Measurements from ENCODE around the gene NAA40. TPM values are rescaled to one million over a fixed set of nuclear protein-coding genes. Genes with fewer than 3 reads are reported as not detected.

Gene NAA40
- total RNA-seq, 1 experiment from 2014 or later: 44.9 TPM

DNA sequence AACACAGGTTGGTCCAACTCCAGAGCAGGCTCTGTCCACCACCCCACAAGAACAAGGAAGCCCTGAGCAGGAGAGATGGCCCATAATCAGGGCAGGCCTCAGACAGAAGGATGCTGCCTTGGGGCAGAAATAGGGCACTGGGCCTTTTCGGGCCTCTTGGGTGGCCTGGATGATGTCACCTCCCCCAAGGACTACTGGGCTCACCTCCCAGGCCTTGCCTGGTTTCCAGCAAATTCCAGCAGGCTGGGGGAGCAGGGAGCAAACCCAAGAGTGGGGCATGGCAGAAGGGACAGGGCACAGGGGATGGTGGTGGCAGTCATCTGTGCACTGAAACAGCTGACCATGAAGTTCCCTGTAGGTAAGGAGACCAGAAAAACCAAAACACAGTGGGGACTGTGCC lies 5.3 kb upstream of the NAA40 start:
- peaks cover 12% of the 10 kb centered on the region for H3K36me3 Mint-ChIP-seq (ENCODE audit: insufficient read depth, unreplicated experiment)
- H3K9me3 Mint-ChIP-seq (ENCODE audit: low read depth, unreplicated experiment): no peaks in the 10 kb centered on the region
- no peak overlapping the region for H3K4me3 Mint-ChIP-seq (ENCODE audit: low read depth, unreplicated experiment)
- intact Hi-C loops (cut with micrococcal nuclease; ENCODE audit: unreplicated experiment): no loop called here
- BruUV-seq (replicated peaks): no TSS peak
- no peak for DNase-seq
- H3K27me3 Mint-ChIP-seq (ENCODE audit: unreplicated experiment): peaks cover 14% of the 10 kb centered on the region
- H3K4me1 Mint-ChIP-seq (ENCODE audit: low read depth, unreplicated experiment): peaks cover 18% of the 10 kb centered on the region
- CTCF ChIA-PET: interaction anchor here (1.1 to 1.7 kb wide), 2 partner anchors 12 to 16 kb away, joined by 3 to 6 read pairs; partner anchors contain the start of gene RCOR2
- no peak overlapping the region for H3K27ac Mint-ChIP-seq (ENCODE audit: unreplicated experiment)
- TF ChIP-seq CTCF (IDR thresholded peaks at IDR 0.05; ENCODE audit: unreplicated experiment): no peak

DNA sequence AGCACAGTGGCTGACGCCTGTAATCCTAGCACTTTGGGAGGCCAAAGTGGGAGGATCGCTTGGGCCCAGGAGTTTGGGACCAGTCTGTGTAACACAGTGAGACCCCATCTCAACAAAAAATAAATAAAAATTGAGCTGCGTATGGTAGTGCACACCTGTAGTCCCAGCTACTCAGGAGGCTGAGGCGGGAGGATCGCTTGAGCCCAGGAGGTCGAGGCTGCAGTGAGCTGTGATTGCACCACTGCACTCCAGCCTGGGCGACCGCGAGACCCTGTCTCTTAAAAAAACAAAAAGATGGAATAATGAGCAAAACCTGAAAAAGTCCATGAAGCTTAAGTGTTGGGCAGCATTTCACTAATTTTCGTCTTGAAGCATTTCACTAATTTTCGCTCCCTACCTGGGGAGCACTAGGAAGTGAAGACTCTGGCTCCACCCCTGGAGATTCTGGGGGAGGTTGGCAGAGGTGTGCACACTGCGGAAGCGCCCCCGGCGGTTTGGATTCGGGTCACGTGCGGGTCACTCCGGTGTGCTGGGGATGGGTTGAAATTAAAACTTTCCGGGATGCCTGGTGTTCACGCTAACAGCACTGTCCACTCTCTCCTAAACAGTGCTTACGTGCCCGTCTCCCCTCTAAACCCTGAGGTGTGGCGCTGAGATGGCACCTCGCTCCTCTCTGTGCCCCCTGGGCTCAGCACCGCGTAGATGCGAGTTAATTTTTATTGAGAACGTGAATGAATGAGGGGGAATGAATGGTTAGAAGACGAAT lies 906 bp upstream of the NAA40 start:
- Mint-ChIP-seq H3K27me3 (ENCODE audit: unreplicated experiment) (no peaks in the 10 kb centered on the region), H3K9me3 (ENCODE audit: low read depth, unreplicated experiment) (no peaks in the 10 kb centered on the region), H3K27ac (ENCODE audit: unreplicated experiment) (peak overlapping the region; percentile 77), H3K4me1 (ENCODE audit: low read depth, unreplicated experiment) (peaks cover 18% of the 10 kb centered on the region), H3K36me3 (ENCODE audit: insufficient read depth, unreplicated experiment) (peaks cover 27% of the 10 kb centered on the region), H3K4me3 (ENCODE audit: low read depth, unreplicated experiment) (peak overlapping the region; percentile 93)
- TF ChIP-seq CTCF (IDR thresholded peaks at IDR 0.05; ENCODE audit: unreplicated experiment): no peak
- peak; percentile 69 for DNase-seq
- CTCF ChIA-PET: interaction anchor here (0.7 kb wide), 1 partner anchor 13 kb away, joined by 4 read pairs; no protein-coding TSS in a partner anchor
- BruUV-seq (replicated peaks): no TSS peak
- intact Hi-C loops (cut with micrococcal nuclease; ENCODE audit: unreplicated experiment): no loop called here

DNA sequence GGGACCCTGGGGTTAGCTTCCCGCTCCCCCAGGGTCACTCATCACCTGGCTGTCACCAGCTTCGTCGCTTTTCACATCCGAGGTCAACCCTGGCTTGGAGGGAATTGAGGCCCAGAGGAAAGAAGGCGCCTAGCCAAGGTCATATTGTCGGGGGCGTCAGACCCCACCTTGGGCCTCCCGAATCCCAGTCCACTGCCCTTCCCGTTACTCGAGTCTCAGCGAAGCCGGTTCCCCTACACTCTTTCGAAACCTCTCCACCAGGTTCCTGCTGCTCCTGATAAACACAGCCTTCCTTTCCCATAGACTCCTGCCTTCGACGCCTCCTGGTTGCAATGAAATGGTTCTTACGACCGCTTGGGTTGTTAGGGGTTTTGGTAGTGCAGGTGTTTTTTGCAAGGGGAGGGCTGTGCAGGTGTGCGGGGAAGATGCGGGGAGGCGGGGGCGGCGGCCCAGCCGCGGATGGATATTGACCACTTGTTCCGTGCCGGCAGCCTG lies 642 bp downstream of the NAA40 start:
- CTCF ChIA-PET: interaction anchor here (0.6 kb wide), 1 partner anchor 33 kb away, joined by 8 read pairs; no protein-coding TSS in a partner anchor

DNA sequence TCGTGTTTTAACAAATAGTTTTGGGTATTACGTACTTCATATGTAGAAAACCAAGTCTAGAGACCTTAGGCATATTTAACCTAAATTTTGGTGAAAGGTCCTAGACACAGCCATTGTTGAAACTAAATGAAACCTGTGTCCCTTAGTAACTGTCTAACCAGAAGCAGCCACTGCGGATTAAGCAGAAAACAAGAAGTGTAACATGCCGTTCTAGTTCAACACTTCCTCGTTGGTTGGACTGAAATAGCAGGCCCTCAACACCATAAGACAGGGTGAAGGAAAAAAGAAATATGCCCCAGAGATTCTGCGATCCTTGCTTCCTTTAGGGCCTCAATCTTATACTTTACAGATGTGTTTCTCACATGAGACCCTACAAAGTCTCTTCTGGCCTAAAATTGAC lies 2.0 kb downstream of the NAA40 start:
- TF ChIP-seq CTCF (IDR thresholded peaks at IDR 0.05; ENCODE audit: unreplicated experiment): no peak
- Mint-ChIP-seq H3K4me3 (ENCODE audit: low read depth, unreplicated experiment) (no peak overlapping the region), H3K4me1 (ENCODE audit: low read depth, unreplicated experiment) (peaks cover 2% of the 10 kb centered on the region), H3K9me3 (ENCODE audit: low read depth, unreplicated experiment) (no peaks in the 10 kb centered on the region), H3K36me3 (ENCODE audit: insufficient read depth, unreplicated experiment) (peaks cover 27% of the 10 kb centered on the region), H3K27ac (ENCODE audit: unreplicated experiment) (no peak overlapping the region), H3K27me3 (ENCODE audit: unreplicated experiment) (no peaks in the 10 kb centered on the region)
- CTCF ChIA-PET: no interaction called here
- no peak for DNase-seq
- intact Hi-C loops (cut with micrococcal nuclease; ENCODE audit: unreplicated experiment): no loop called here
- TSS peak; percentile 61 for BruUV-seq (replicated peaks)

More for the DNA sequence above, 642 bp downstream of the NAA40 start:
- DNase-seq: no peak
- Mint-ChIP-seq H3K27me3 (ENCODE audit: unreplicated experiment) (no peaks in the 10 kb centered on the region), H3K27ac (ENCODE audit: unreplicated experiment) (peak overlapping the region; percentile 92), H3K9me3 (ENCODE audit: low read depth, unreplicated experiment) (no peaks in the 10 kb centered on the region), H3K4me1 (ENCODE audit: low read depth, unreplicated experiment) (peaks cover 15% of the 10 kb centered on the region), H3K36me3 (ENCODE audit: insufficient read depth, unreplicated experiment) (peaks cover 27% of the 10 kb centered on the region), H3K4me3 (ENCODE audit: low read depth, unreplicated experiment) (peak overlapping the region; percentile 93)
- no peak for TF ChIP-seq CTCF (IDR thresholded peaks at IDR 0.05; ENCODE audit: unreplicated experiment)
- no TSS peak for BruUV-seq (replicated peaks)
- intact Hi-C loops (cut with micrococcal nuclease; ENCODE audit: unreplicated experiment): no loop called here

All from Calu3 (cell line).